GM12873 (cell line): ENCODE results near the gene COQ2.

ENCODE experiments used
- CTCF ChIP-seq: IDR thresholded peaks from 2 replicates; pipeline ENCODE4 v1.5.1; 2012; ENCODE audit warnings: low read depth, mild to moderate bottlenecking, moderate library complexity, low read length, control low read depth; ENCODE audit not compliant: insufficient read depth; ENCODE audit errors: missing control alignments

Gene COQ2

GRCh38 chr4:83228231-83228630 is 56.4 kb downstream of the COQ2 start:
- TF ChIP-seq CTCF = no peak

- TF ChIP-seq CTCF = no peak
Observed at GRCh38 chr4:83224502-83225197, 59.9 kb downstream of the COQ2 start.

GRCh38 chr4:83223781-83224180 is 60.8 kb downstream of the COQ2 start:
- TF ChIP-seq CTCF = no peak

- no peak for TF ChIP-seq CTCF
Observed at GRCh38 chr4:83221897-83222441, 62.6 kb downstream of the COQ2 start.

- no peak for TF ChIP-seq CTCF
Observed at GRCh38 chr4:83219344-83220331, 65.0 kb downstream of the COQ2 start.

- no peak for TF ChIP-seq CTCF
Observed at GRCh38 chr4:83217721-83218522, 66.7 kb downstream of the COQ2 start.
